HG03159 (cell line): ENCODE data around the gene TMEM150B.

Experiments
- ATAC-seq: cut with Tn5 transposase; IDR thresholded peaks from one replicate; pipeline ENCODE4 v1.9.1; 2021; ENCODE audit warnings: mild to moderate bottlenecking, moderate library complexity; ENCODE audit not compliant: unreplicated experiment

TMEM150B gene

GRCh38 chr19:55355213-55355821 is 30.2 kb upstream of the TMEM150B start:
- ATAC-seq, result no peak

- ATAC-seq, result no peak
Measured at GRCh38 chr19:55354698-55355212, 29.6 kb upstream of the TMEM150B start, which contains the start of gene COX6B2. Gene COX6B2 (minus strand): TSS chr19:55354719. CDS start chr19:55354521, 198 bp downstream.

GRCh38 chr19:55353803-55354697 is 28.9 kb upstream of the TMEM150B start:
- no peak for ATAC-seq

GRCh38 chr19:55353356-55353802 is 28.2 kb upstream of the TMEM150B start:
- ATAC-seq, result no peak

- ATAC-seq, result no peak
Measured at GRCh38 chr19:55352549-55353145, 27.5 kb upstream of the TMEM150B start.

- no peak for ATAC-seq
Measured at GRCh38 chr19:55352040-55352439, 26.9 kb upstream of the TMEM150B start.

GRCh38 chr19:55350620-55351315 is 25.6 kb upstream of the TMEM150B start:
- ATAC-seq, result no peak

GRCh38 chr19:55348317-55349034 is 23.3 kb upstream of the TMEM150B start:
- ATAC-seq, result no peak

- ATAC-seq, result no peak
Measured at GRCh38 chr19:55347442-55348009, 22.4 kb upstream of the TMEM150B start.

GRCh38 chr19:55346725-55347441 is 21.7 kb upstream of the TMEM150B start:
- ATAC-seq, result no peak

GRCh38 chr19:55345818-55346724 is 20.9 kb upstream of the TMEM150B start:
- no peak for ATAC-seq

- no peak for ATAC-seq
Measured at GRCh38 chr19:55345101-55345817, 20.1 kb upstream of the TMEM150B start.

- no peak for ATAC-seq
Measured at GRCh38 chr19:55344444-55344843, 19.3 kb upstream of the TMEM150B start.

- ATAC-seq, result no peak
Measured at GRCh38 chr19:55341595-55342531, 16.7 kb upstream of the TMEM150B start.

- ATAC-seq, result no peak
Measured at GRCh38 chr19:55341171-55341588, 16.0 kb upstream of the TMEM150B start.

- ATAC-seq, result no peak
Measured at GRCh38 chr19:55340784-55341147, 15.6 kb upstream of the TMEM150B start.
